ENCODE data around the gene FAF1.
"Not testable (repeated sequence)": the region's sequence is repeated elsewhere in the genome, so short reads cannot be mapped to it uniquely, and the experiment has no call there.

FAF1 gene

GRCh38 chr1:50959913-50960844, at the start of gene FAF1:
Gene FAF1 (minus strand): TSS chr1:50960267. CDS start chr1:50959811, 456 bp downstream.
- peak within 1 kb of the TSS; percentile 90 for H3K4me3 ChIP-seq (ENCODE audit: low read length)
- DNase-seq (ENCODE audit: low read depth), result peak; percentile 94
- TF ChIP-seq, protein P1, sequence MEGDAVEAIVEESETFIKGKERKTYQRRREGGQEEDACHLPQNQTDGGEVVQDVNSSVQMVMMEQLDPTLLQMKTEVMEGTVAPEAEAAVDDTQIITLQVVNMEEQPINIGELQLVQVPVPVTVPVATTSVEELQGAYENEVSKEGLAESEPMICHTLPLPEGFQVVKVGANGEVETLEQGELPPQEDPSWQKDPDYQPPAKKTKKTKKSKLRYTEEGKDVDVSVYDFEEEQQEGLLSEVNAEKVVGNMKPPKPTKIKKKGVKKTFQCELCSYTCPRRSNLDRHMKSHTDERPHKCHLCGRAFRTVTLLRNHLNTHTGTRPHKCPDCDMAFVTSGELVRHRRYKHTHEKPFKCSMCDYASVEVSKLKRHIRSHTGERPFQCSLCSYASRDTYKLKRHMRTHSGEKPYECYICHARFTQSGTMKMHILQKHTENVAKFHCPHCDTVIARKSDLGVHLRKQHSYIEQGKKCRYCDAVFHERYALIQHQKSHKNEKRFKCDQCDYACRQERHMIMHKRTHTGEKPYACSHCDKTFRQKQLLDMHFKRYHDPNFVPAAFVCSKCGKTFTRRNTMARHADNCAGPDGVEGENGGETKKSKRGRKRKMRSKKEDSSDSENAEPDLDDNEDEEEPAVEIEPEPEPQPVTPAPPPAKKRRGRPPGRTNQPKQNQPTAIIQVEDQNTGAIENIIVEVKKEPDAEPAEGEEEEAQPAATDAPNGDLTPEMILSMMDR (conservative IDR thresholded peaks at IDR 0.05; ENCODE audit: low read length), result peak; percentile 17; the same call in 1 of the 2 replicates

GRCh38 chr1:51009381-51009780, 49.3 kb upstream of the FAF1 start:
- no peak for DNase-seq (ENCODE audit: low read depth)
- TF ChIP-seq, protein P1 (conservative IDR thresholded peaks at IDR 0.05; ENCODE audit: low read length), result no peak
- H3K4me3 ChIP-seq (ENCODE audit: low read length), result no peak overlapping the region

DNA sequence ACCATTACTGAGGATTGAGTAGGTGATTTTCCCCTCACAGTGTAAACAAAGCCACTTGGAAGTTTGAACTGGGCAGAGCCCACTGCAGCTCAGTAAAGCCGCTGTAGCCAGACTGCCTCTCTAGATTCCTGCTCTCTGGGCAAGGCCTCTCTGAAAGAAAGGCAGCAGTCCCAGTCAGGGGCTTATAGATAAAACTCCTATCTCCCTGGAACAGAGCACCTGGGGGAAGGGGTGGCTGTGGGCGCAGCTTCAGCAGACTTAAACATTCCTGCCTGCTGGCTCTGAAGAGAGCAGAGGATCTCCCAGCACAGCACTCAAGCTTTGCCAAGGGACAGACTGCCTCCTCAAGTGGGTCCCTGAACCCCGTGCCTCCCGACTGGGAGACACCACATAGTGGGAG, 45.5 kb upstream of the FAF1 start:
- H3K4me3 ChIP-seq (ENCODE audit: low read length); DNase-seq (ENCODE audit: low read depth): not testable (repeated sequence)

DNA sequence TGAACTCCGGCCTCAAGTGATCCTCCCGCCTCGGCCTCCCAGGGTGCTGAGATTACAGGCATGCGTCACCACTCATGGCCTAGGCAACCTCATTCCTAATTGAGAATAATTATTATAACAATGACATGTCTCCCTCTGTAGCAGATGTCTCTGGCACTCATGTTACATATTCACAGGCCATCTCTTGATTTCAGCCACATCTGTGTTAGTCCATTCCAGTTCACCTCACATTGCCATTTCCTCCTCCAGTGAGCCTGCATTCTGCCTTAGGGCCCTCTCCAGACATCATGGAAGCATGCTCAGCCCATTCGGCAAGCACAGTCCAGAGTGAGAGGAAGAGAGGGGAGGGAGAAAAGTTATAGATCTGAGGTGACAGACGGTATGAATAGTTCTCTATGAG, 42.4 kb upstream of the FAF1 start:
- TF ChIP-seq, protein P1 (conservative IDR thresholded peaks at IDR 0.05; ENCODE audit: low read length), result no peak
- no peak overlapping the region for H3K4me3 ChIP-seq (ENCODE audit: low read length)
- no peak for DNase-seq (ENCODE audit: low read depth)

- no peak for DNase-seq (ENCODE audit: low read depth)
- TF ChIP-seq, protein P1 (conservative IDR thresholded peaks at IDR 0.05; ENCODE audit: low read length), result no peak
- H3K4me3 ChIP-seq (ENCODE audit: low read length), result no peak overlapping the region
Measured at GRCh38 chr1:51000651-51001050, 40.6 kb upstream of the FAF1 start.

- no peak overlapping the region for H3K4me3 ChIP-seq (ENCODE audit: low read length)
- TF ChIP-seq, protein P1 (conservative IDR thresholded peaks at IDR 0.05; ENCODE audit: low read length), result no peak
- no peak for DNase-seq (ENCODE audit: low read depth)
Measured at GRCh38 chr1:51000160-51000559, 40.1 kb upstream of the FAF1 start.

GRCh38 chr1:50999375-50999774, 39.3 kb upstream of the FAF1 start:
- H3K4me3 ChIP-seq (ENCODE audit: low read length); DNase-seq (ENCODE audit: low read depth): not testable (repeated sequence)

DNA sequence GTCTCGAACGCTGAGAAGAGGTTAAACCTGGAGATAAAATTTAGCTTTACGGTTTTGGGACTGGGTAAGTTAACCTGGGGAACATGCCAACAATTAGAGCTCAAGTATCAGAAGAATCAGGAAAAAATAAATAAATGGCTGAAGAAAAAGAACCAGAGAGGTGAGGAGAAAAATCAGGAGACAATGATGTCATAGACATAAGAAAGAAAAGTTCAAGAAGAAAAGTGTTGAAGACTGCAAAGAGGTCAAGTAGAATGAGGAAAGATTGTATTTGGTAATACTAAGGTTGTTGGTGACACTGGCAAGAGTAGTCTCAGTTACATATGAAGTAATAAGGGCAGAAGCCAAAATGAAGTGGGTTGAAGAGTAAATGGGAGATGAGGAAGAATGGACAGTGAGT, 36.0 kb upstream of the FAF1 start:
- TF ChIP-seq, protein P1 (conservative IDR thresholded peaks at IDR 0.05; ENCODE audit: low read length), result no peak
- no peak for DNase-seq (ENCODE audit: low read depth)
- H3K4me3 ChIP-seq (ENCODE audit: low read length), result no peak overlapping the region
